GM19397 (cell line): ENCODE results near the gene USP37.
"Not testable (repeated sequence)": the region's sequence is repeated elsewhere in the genome, so short reads cannot be mapped to it uniquely, and the experiment has no call there.

Experiments
- ATAC-seq: cut with Tn5 transposase; IDR thresholded peaks from one replicate; pipeline ENCODE4 v1.9.1; 2021; ENCODE audit warnings: mild to moderate bottlenecking, moderate library complexity; ENCODE audit not compliant: unreplicated experiment

Gene USP37

GRCh38 chr2:218557941-218558340, 10.2 kb downstream of the USP37 start:
- ATAC-seq = no peak

- ATAC-seq = no peak
These were observed 12.6 kb downstream of the USP37 start for GRCh38 chr2:218555527-218555926.

DNA sequence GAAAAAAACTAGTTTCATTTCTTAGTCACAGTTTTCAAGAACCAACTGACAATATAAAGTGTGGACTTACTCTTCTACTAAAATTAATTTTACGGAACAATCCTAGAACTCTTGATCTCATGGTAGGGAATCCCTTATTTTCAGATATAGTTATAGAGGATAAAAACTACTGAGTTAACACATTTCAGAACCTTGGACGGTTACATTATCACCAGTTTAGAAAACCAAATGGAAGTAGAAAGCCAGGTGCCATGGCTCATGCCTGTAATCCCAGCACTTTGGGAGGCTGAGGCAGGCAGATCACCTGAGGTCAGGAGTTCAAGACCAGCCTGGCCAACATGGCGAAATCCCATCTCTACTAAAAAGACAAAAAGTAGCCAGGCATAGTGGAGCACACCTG, 13.9 kb downstream of the USP37 start:
- ATAC-seq = not testable (repeated sequence)

- no peak for ATAC-seq
These were observed 20.2 kb downstream of the USP37 start for GRCh38 chr2:218547978-218548377.

GRCh38 chr2:218547511-218547910, 20.6 kb downstream of the USP37 start:
- no peak for ATAC-seq

DNA sequence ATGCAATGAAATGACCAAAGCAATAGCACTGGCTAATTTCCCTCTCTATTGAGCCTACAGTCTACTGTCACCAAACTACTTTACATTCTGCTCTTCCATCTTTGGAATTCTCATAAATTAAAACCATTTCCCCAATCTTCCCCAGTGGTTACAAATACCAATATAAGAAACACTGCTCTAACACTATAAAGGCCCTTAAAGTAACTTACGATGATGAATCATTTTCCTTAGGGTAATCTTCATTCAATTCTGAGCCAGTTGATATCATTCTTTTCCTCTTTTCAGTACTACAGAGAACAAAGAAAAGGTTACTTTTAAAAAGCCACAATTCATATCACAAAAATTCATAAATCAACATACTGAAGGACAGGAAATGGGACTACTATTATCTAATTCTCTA, 22.1 kb downstream of the USP37 start:
- no peak for ATAC-seq

DNA sequence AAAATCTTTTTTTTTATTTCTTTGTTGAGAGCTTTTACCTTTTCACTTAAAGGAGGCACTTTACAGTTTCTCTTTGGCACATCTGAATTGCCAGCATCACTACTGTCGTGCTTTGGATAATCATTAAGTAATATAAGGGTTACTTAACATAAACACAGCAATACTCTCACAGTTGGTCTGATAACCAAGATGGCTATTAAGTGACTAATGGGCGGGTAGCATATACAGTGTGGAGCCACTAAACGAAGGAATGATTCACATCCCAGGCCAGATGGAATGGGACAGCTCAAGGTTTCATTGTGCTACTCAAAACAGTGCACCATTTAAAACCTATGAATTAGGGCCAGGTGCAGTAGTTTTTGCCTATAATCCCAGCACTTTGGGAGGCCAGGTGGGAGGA, 28.1 kb downstream of the USP37 start:
- no peak for ATAC-seq

- ATAC-seq = no peak
These were observed 31.2 kb downstream of the USP37 start for GRCh38 chr2:218536804-218537494.

GRCh38 chr2:218529990-218530389, 38.2 kb downstream of the USP37 start:
- ATAC-seq = no peak

DNA sequence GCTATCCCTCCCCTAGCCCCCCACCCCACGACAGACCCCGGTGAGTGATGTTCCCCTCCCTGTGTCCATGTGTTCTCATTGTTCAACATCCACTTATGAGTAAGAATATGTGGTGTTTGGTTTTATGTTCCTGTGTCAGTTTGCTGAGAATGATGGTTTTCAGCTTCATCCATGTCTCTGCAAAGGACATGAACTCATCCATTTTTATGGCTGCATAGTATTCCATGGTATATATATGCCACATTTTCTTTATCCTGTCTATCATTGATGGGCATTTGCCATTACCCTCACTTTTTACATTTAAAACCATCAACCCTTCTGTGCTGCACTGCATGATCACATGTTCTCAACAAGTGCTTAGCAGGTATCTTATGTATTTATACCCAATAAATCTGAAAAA, 39.7 kb downstream of the USP37 start:
- not testable (repeated sequence) for ATAC-seq

DNA sequence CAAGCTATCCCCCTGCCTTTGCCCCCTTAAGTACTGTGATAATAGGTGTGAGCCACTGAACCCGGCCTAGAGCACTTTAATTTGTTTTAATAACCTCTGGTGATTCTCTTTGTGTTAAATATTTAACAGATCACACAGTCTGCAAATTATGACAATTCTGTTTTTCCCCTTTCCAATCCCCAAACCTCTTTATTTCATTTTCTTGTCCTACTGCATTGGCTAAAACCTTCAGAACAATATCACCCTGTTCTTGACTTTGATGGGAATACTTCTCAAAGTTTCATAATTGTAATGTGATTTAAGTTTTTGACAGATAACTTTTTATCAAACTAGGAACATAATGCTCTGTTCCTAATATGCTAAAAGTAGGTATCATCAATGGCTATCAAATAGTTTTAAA, 44.5 kb downstream of the USP37 start:
- ATAC-seq = no peak

DNA sequence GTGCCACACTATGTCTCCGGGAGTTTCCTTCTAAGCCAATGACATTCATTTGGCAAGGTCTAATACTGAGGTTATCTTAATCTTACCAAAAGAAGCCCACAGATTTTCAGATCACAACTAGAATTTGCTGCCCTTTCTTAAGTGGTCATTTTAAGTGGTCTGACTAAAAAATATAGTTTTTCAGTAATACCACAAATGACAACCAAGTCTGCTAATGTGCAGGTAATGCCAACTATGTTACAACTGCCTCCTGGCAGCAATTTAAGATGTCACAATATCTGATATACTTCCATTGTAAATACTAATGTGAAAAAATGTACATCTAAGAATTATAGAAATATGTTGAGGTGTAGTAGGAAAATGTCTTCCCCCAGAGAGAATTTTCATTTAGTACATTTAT, 49.3 kb downstream of the USP37 start:
- ATAC-seq = no peak

DNA sequence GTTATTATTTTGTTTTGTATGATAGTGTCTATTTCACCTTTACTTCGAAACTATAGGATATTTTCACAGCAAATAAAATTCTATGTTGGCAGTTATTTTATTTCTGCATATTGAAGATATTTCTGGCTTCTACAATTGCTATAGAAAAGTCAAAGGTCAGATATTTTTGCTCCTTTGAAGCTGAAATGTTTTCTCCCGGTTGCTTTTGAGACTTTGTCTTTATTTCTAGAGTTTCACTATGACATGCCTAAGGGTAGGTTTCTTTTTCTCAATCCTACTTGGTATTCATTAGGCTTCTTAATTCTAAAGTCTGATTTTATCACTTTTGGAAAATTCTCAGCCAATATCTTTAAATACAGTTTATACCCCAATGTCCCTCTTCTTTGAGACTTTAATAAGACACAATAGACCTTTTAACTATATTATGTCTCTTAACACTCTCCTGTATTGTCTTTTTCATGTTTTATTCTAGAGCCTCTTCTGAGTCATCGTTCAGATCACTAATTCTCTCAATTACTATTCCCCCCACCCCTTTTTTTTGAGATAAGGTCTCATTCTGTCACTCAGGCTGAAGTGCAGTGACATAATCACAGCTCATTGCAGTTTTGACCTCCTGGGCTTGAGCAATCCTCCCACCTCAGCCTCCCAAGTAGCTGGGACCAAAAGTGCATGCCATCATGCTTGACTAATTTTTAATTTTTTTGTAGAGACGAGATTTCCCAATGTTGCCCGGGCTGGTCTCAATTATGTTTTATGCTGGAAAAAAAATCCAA, 50.5 kb downstream of the USP37 start:
- peak; percentile 52 for ATAC-seq

- ATAC-seq = no peak
These were observed 51.5 kb downstream of the USP37 start for GRCh38 chr2:218516614-218517013.

DNA sequence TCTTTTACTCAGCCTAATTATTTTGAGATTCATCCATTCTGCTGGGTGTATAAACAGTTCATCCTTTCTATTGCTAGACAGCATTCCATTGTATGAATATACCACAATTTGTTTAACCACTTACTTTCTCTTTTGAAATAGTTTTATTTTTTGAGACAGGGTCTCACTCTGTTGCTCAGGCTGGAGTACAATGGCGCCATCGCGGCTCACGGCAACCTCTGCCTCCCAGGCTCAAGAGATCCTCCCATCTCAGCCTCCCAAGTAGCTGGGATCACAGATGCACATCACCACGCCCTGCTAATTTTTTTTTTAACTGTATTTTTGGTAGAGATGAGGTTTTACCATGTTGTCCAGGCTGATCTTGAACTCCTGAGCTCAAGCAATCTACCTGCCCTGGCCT, 54.5 kb downstream of the USP37 start:
- no peak for ATAC-seq

- ATAC-seq = no peak
These were observed 59.9 kb downstream of the USP37 start for GRCh38 chr2:218508299-218508698.

- ATAC-seq = no peak
These were observed 62.3 kb downstream of the USP37 start for GRCh38 chr2:218505754-218506371.

- ATAC-seq = no peak
These were observed 66.5 kb downstream of the USP37 start for GRCh38 chr2:218501665-218502064.

DNA sequence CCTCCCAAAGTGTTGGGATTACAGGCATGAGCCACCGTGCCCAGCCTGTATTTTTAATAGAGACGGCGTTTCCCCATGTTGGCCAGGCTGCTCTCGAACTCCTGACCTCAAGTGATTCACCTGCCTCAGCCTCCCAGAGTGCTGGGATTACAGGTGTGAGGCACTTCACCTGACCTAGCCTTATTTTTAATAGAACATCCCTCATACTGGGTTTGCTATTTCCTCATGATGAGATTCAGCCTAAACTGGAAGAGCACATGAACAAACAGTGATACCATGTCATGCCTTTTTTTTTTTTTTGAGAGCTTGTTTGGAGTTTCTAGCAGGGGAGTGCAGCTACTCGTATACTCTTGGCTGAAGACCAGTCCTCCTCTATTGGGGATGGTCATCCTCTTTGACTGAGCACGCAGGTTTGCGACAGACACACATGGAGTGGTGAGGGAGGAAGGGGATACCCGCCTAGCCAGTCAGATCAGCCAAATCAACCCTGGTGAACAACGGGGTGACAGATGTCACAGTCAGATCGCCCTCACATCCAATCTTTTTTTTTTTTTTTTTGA, 67.6 kb downstream of the USP37 start:
- no peak for ATAC-seq

DNA sequence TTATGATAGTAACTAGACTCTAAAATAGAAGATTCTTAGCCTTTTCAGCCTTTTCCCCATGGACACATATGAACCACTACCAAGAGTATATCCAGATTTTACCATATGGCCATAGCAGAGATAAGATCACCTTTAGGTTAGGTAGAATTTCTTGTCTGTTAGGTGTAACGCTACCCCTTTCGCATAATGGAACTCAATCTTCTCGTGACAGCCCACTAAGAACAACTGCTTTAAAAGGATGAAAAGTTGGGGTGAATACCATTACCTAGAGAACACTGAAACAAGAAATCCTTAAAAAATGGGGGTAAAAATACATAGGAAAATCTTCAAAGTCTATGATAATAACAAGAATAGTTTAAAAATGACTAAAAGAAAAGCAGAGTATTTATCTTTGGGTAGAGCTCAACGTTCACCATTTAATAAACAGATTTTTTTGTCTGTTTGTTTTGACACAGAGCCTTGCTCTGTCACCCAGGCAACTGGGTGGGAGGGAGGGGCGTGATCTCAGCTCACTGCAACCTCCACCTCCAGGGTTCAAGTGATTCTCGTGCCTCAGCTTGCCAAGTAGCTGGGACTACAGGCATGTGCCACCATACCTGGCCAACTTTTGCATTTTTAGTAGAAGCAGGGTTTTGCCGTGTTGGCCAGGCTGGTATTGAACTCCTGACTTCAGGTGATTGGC, 82.0 kb downstream of the USP37 start:
- ATAC-seq = no peak

GRCh38 chr2:218482651-218483050, 85.5 kb downstream of the USP37 start:
- no peak for ATAC-seq
